Stimulated activated naive CD4-positive, alpha-beta T cell (primary cell): ENCODE results near the gene SYNJ1.
"Not testable (repeated sequence)": the region's sequence is repeated elsewhere in the genome, so short reads cannot be mapped to it uniquely, and the experiment has no call there.

ENCODE experiments used
- DNase-seq, 6 experiments: peaks; one replicate each; lab custom pipeline; 2025; lab: John Stamatoyannopoulos, UW

SYNJ1 gene, protein sequence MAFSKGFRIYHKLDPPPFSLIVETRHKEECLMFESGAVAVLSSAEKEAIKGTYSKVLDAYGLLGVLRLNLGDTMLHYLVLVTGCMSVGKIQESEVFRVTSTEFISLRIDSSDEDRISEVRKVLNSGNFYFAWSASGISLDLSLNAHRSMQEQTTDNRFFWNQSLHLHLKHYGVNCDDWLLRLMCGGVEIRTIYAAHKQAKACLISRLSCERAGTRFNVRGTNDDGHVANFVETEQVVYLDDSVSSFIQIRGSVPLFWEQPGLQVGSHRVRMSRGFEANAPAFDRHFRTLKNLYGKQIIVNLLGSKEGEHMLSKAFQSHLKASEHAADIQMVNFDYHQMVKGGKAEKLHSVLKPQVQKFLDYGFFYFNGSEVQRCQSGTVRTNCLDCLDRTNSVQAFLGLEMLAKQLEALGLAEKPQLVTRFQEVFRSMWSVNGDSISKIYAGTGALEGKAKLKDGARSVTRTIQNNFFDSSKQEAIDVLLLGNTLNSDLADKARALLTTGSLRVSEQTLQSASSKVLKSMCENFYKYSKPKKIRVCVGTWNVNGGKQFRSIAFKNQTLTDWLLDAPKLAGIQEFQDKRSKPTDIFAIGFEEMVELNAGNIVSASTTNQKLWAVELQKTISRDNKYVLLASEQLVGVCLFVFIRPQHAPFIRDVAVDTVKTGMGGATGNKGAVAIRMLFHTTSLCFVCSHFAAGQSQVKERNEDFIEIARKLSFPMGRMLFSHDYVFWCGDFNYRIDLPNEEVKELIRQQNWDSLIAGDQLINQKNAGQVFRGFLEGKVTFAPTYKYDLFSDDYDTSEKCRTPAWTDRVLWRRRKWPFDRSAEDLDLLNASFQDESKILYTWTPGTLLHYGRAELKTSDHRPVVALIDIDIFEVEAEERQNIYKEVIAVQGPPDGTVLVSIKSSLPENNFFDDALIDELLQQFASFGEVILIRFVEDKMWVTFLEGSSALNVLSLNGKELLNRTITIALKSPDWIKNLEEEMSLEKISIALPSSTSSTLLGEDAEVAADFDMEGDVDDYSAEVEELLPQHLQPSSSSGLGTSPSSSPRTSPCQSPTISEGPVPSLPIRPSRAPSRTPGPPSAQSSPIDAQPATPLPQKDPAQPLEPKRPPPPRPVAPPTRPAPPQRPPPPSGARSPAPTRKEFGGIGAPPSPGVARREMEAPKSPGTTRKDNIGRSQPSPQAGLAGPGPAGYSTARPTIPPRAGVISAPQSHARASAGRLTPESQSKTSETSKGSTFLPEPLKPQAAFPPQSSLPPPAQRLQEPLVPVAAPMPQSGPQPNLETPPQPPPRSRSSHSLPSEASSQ (N-terminal part only)

DNA sequence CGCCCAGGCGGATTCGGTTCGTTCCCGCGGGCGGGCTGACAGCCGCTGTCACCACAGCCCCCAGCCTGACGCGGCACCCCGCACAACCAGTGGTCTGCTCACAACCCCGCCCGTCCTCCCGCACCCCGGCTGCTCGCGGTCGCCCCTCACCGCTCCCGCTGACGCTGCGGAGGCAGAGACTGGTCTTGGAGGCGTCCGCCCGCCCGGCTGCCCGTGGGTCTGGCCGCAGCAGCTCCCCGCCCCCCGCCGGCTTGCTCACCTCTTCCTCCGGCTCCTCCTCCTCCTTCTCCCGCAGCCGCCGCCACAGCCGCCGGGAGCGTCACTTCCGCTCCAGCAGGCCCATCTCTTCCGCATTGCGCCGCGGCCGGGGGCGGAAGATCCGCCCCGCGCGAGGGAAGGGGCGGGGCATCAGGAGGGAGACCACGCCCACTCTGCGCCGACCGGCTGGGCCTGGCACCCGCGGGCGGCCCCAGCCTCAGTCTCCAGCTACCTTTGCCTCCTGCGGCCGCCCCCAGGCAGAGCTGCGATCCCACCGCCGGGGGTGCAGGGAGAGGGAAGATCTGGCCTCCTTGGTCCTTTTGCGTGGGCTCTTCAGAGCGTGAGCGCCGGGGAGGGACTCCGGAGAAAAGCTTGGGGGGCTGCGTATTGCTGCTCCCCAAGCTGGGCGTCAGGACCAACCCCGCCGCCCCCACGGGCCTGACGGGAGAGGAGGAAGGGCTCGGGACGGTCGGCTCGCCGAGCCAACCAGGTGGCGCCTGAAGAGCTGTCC is at the start of gene SYNJ1:
SYNJ1 (minus strand) TSS at position 327 of the 769 bp plus-strand sequence. CDS start 1,118 bp downstream, outside the sequence.
- DNase-seq: peak; percentile 87 to 93 (median 90)

GRCh38 chr21:32777269-32777668 is 49.5 kb upstream of the SYNJ1 start:
- DNase-seq: no peak

DNA sequence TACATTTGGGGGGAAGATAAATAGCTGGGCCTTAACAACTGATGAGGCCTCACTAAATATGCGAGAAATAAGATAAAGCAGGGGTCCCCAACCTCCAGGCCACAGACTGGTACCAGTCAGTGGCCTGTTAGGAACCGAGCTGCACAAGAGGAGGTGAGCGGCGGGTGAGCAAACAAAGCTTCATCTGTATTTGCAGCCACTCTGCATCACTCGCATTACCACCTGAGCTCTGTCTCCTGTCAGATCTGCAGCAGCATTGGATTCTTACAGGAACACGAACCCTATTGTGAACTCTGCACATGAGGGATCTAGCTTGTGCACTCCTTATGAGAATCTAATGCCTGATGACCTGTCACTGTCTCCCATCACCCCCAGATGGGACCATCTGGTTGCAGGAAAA is 48.9 kb upstream of the SYNJ1 start:
- no peak for DNase-seq

- not testable (repeated sequence) for DNase-seq
Measured at GRCh38 chr21:32773048-32773344, 45.2 kb upstream of the SYNJ1 start.

DNA sequence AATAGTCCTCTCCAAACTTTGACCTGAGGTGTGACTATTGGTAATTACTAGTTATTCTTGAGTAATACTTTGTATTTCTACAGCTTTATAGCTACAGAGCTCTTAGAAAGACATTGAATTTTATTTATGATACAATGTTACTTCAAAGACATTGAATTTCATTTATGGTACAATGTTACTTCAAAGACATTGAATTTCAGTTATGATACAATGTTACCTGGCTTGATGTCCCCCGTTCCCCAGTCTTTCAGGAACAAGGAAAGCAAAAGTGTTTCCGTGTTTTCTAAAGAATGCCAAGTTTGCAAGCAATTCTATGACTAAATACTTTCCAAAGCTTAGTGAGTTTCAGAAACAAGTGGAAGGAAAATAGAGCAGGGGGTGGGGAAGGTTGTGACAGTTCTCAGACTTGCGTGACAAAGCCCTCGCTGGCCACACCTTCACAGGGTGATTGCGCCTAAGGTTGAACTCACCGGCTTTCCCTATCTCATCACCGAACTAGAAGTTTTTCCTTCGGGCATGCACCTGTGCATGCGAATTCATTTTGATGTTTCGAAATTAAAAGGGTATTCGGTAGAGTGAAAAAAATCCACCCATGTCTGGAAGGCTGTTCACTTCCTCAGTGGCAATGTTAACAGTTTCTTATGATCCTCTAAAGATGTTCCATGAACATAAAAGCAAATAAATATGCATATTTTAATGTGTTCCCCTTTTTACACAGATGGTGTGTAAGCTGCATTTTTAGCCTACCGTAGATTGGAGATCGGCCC is 44.7 kb upstream of the SYNJ1 start:
- peak in 5 of 6 experiments; percentile 9 to 47 (median 29) for DNase-seq

DNA sequence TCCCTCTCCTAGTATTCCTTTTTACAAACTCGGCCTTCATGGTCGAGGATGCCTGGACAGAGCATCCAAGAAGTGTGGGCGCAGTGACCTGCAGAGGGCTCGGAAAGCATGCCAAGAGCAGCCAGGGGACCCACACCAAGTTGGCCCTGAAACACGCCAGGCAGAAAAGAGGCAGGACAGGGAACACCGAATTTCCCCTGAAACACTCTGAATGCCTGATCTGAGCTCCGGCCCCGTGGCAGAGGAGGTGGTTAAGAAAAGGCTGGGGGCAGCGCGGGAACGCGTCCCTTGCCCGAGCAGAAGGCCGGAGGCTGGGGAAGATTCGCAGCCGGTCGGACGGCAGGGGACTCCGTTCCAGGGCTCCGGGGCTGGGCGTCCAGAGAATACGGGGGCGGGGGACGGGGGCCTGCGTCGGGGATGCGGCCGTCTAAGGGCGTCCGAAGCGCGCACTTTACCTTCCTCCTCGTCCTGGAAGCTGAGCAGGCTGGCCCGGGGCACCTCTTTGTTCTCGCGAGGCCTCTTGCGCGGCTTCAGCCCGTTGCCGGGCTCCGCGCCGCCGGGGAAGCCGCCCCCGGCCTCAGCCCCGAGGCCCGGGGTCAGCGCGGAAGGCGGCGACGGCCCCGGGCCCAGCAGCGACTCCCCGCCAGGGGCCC is 43.2 kb upstream of the SYNJ1 start:
- peak in 4 of 6 experiments; percentile 21 to 60 (median 48) for DNase-seq

- no peak for DNase-seq
Measured at GRCh38 chr21:32768530-32768929, 40.7 kb upstream of the SYNJ1 start.

DNA sequence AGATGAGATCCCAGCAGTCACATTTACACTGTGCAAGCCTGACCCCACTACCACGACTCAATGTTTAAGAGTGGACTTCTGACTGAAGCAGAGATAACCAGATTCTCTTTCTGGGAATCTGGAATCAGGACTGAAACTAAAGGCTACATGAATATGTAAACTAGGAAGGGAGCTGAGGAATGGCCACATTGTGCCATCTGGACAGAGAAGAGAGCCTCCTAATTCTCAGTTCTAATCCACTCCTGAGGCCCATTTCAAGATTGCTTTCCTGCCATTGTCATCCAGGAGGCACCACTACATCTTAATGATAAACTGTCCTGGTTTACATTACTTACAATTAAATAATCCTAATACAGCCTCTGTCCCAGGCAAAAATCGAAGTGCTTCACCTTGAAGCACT is 37.2 kb upstream of the SYNJ1 start:
- DNase-seq: no peak

- no peak for DNase-seq
Measured at GRCh38 chr21:32764186-32764585, 36.4 kb upstream of the SYNJ1 start.

DNA sequence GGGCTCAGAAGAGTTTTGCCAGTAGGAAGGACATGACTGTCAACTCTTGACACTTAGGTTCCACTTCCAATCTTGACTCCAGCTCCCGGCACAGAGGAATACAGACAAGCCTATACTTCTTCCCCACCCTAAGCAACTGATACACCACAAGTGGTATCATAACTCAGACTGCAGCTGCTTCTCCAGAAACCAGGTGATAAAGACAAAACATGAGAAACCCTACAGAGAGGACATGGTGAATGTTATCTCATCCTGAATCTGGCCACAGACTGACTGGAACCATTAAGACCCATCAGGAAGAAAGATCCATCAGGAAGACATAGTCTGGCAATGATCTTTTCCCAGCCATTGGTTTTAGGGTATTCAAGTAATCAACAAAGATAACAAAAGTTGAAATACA is 30.0 kb upstream of the SYNJ1 start:
- DNase-seq: no peak

DNA sequence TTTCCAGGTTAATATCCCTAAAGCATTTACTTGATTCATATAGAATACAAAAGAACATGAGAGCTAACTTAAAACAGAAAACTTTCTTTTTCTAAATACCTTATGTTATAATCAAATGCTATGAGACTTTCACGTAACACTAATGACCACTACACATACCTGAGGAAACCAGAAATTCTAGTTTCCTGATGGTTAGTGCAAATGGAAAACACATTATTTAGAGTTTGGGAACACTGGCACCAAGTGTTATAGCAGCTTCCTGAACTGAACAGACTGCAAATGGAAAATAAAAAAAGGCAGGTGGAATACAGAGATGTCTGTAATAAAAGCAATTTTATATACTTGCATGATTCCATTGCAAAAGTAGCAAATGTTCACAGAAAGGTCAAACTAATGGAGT is 28.3 kb upstream of the SYNJ1 start:
- no peak for DNase-seq

DNA sequence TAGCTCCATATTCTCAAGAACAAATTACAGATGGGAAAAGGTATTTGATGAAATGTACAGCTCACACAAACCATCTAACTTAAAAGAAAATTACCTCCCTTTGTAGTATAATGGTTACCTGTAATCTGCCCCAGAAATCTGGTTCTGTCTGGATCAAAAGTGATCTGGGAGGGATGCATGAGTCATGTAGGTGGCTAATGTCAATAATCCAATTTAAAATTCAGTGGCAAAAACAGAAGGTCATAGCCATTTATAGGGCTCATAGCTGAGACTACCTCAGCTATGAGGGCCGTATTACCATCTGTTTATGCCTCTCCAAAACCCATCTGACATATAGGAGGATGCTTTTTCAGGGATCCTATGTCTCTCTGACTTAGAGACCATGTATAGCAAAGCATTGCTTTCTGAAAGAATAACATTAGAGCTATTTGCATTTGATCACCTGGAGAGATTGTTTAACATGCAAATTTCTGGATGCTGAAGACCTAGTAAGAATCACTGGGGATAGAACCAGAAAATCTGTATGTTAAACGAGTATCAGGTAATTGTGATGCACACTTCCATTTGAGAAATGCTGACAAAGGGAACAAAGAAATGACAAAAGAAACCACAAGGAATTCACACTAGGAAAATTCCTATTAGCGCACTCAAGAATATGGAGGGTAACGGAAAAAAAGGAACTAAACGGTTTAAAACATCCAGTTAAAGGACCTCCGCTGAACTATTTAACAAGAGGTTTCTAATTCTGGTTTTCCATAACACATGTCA is 26.2 kb upstream of the SYNJ1 start:
- DNase-seq: no peak

GRCh38 chr21:32750405-32750804 is 22.6 kb upstream of the SYNJ1 start:
- DNase-seq: no peak

GRCh38 chr21:32749662-32750061 is 21.8 kb upstream of the SYNJ1 start:
- DNase-seq: no peak

DNA sequence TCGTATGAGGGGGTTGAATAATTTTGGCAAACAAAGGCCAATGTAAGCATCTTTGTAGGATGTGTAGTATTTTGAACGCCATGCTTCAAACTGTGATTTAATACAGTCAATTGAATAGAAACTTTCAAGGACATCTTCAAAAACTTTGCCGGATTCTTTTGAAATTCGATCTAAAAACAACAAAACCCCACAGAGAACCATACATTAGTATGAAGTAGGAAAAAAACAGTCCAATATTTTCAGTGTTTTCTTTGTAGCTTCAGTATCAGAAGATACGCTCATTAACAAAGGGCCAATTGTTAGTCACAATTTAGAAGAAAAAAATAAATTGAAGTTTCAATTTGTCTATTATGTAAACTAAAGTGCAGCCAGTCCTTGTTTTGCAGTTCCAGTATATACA is 20.7 kb upstream of the SYNJ1 start:
- no peak for DNase-seq

- no peak for DNase-seq
Measured at GRCh38 chr21:32747396-32747795, 19.6 kb upstream of the SYNJ1 start.

GRCh38 chr21:32746711-32747110 is 18.9 kb upstream of the SYNJ1 start:
- DNase-seq: not testable (repeated sequence)

GRCh38 chr21:32742396-32742795 is 14.6 kb upstream of the SYNJ1 start:
- no peak for DNase-seq

GRCh38 chr21:32741336-32741735 is 13.5 kb upstream of the SYNJ1 start:
- no peak for DNase-seq
